CD4-positive, alpha-beta T cell (primary cell): ENCODE measurements around the gene LARGE1. TPM values are rescaled to one million over a fixed set of nuclear protein-coding genes. Genes with fewer than 3 reads are reported as not detected.

Experiments used
- ATAC-seq: fragments of 200-7000 bp; cut with Tn5 transposase; one replicate; pipeline ENCODE4 v1.10.0; 2022; ENCODE audit warnings: mild to moderate bottlenecking; ENCODE audit not compliant: poor library complexity
- CTCF ChIA-PET: fragments of 350-600 bp; sonication (Branson Sonifier 250); formaldehyde crosslinking; loops from one replicate; lab custom pipeline; 2021; ENCODE audit warnings: antibody characterized with exemption, inconsistent platforms; lab: Charles Lee
- POLR2A ChIA-PET: fragments of 350-600 bp; sonication (Branson Sonifier 250); formaldehyde crosslinking; loops from one replicate; lab custom pipeline; 2021; ENCODE audit warnings: antibody characterized with exemption, inconsistent platforms; lab: Charles Lee
- DNase-seq, 14 experiments: peaks; one replicate each; pipeline ENCODE4 v3.0.0-alpha.2; 2013 to 2020; ENCODE audit warnings: mixed read lengths in 2 of 14
- H3K27ac ChIP-seq, 2 donors: one replicate each; pipeline versions ENCODE4 v1.5.1 to v1.7.0; 2013; ENCODE audit warnings: low read length in 2 of 2, low read depth in 1 of 2, mild to moderate bottlenecking in 1 of 2
- H3K27me3 ChIP-seq, 2 experiments: 1 replicate in 1 of 2; 2 replicates in 1 of 2; pipeline versions ENCODE4 v1.6.1 to v1.7.0; 2013; ENCODE audit warnings: low read length in 2 of 2, control low read depth in 1 of 2, mild to moderate bottlenecking in 1 of 2, moderate library complexity in 1 of 2; ENCODE audit not compliant: insufficient read depth in 2 of 2, control insufficient read depth in 1 of 2
- H3K36me3 ChIP-seq: one replicate; pipeline ENCODE4 v1.6.1; 2013; ENCODE audit warnings: low read length, control low read depth; ENCODE audit not compliant: insufficient read depth
- H3K4me1 ChIP-seq: one replicate; pipeline ENCODE4 v1.6.1; 2013; ENCODE audit warnings: low read length, control low read depth; ENCODE audit not compliant: insufficient read depth
- H3K4me3 ChIP-seq: one replicate; pipeline ENCODE4 v1.5.1; 2013; ENCODE audit warnings: mild to moderate bottlenecking, low read length, moderate library complexity
- H3K9me3 ChIP-seq, 2 experiments: 1 replicate in 1 of 2; 2 replicates in 1 of 2; pipeline versions ENCODE4 v1.6.1 to v1.7.0; 2013; ENCODE audit warnings: low read length in 2 of 2, mild to moderate bottlenecking in 2 of 2, control low read depth in 1 of 2, moderate library complexity in 1 of 2; ENCODE audit not compliant: control insufficient read depth in 1 of 2, insufficient read depth in 1 of 2
- H3K27ac Mint-ChIP-seq: one replicate; pipeline ENCODE4 v1.8.0; 2020; ENCODE audit warnings: mixed read lengths
- H3K27me3 Mint-ChIP-seq: one replicate; pipeline ENCODE4 v1.8.0; 2021; ENCODE audit warnings: mixed read lengths
- H3K36me3 Mint-ChIP-seq: one replicate; pipeline ENCODE4 v1.8.0; 2021; ENCODE audit warnings: low read depth, mixed read lengths
- H3K4me1 Mint-ChIP-seq: one replicate; pipeline ENCODE4 v1.8.0; 2021; ENCODE audit warnings: low read depth, mixed read lengths
- H3K4me3 Mint-ChIP-seq: one replicate; pipeline ENCODE4 v1.8.0; 2020; ENCODE audit warnings: mild to moderate bottlenecking, mixed read lengths
- H3K9me3 Mint-ChIP-seq: one replicate; pipeline ENCODE4 v1.8.0; 2020; ENCODE audit warnings: mixed read lengths
- intact Hi-C, 2 experiments: fragments of 100-400 bp; cut with DNase I in 1 of 2; cut with micrococcal nuclease in 1 of 2; formaldehyde crosslinking; loops; one replicate each; pipeline versions ENCODE4 v1.15.1 to v1.9.0; 2023 to 2025; cut with DNase I, micrococcal nuclease
- total RNA-seq, 174 experiments: library from RNA in 2 of 174; stranded (reverse) in 2 of 174; gene quantifications; one replicate each; pipeline ENCODE4 v1.2.3 and lab custom pipeline; 2021 to 2026
- TF ChIP-seq, protein P1 (sequence below): fragments of 200-600 bp; IDR thresholded peaks from one replicate; pipeline ENCODE4 v1.8.0; 2022; ENCODE audit warnings: antibody characterized with exemption, mild to moderate bottlenecking

Gene LARGE1
- total RNA-seq, 2 experiments from 2014 or later: 0.14 to 0.70 TPM

DNA sequence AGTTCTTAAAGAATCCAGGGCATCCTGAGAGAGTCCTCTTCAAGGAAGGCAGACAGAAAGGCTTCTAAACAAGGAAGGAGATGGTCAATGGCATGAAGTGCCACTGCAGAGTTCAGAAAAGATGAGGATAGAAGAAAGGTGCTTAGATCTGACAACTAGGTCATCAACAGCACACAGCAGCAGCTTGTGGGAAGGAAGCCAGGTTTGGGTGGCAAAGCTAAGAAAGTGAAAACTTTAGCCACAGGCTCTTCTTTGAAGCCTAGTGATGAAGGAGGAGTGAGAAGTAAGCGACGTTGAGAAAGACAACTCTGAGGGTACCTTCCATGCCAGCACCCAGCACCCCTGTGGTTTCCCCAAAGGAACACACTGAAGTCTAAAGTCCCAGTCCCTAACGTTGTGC lies 92.0 kb downstream of the LARGE1 start:
- ATAC-seq (no peak), DNase-seq (no peak)
- TF ChIP-seq, protein P1, sequence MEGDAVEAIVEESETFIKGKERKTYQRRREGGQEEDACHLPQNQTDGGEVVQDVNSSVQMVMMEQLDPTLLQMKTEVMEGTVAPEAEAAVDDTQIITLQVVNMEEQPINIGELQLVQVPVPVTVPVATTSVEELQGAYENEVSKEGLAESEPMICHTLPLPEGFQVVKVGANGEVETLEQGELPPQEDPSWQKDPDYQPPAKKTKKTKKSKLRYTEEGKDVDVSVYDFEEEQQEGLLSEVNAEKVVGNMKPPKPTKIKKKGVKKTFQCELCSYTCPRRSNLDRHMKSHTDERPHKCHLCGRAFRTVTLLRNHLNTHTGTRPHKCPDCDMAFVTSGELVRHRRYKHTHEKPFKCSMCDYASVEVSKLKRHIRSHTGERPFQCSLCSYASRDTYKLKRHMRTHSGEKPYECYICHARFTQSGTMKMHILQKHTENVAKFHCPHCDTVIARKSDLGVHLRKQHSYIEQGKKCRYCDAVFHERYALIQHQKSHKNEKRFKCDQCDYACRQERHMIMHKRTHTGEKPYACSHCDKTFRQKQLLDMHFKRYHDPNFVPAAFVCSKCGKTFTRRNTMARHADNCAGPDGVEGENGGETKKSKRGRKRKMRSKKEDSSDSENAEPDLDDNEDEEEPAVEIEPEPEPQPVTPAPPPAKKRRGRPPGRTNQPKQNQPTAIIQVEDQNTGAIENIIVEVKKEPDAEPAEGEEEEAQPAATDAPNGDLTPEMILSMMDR: no peak
- no peaks in the 10 kb centered on the region for H3K9me3 Mint-ChIP-seq
- Histone ChIP-seq H3K36me3 (no peaks in the 10 kb centered on the region), H3K27me3 (no peaks in the 10 kb centered on the region), H3K4me1 (no peaks in the 10 kb centered on the region), H3K4me3 (no peak overlapping the region), H3K27ac (no peak overlapping the region), H3K9me3 (peaks cover 0 to 25% of the 10 kb centered on the region in 2 experiments)
- no peaks in the 10 kb centered on the region for H3K36me3 Mint-ChIP-seq
- intact Hi-C loops: no loop called here
- H3K27me3 Mint-ChIP-seq: no peaks in the 10 kb centered on the region
- H3K4me3 Mint-ChIP-seq: no peak overlapping the region
- CTCF ChIA-PET: no interaction called here
- H3K4me1 Mint-ChIP-seq: no peaks in the 10 kb centered on the region
- POLR2A ChIA-PET: no interaction called here
- H3K27ac Mint-ChIP-seq: no peak overlapping the region

DNA sequence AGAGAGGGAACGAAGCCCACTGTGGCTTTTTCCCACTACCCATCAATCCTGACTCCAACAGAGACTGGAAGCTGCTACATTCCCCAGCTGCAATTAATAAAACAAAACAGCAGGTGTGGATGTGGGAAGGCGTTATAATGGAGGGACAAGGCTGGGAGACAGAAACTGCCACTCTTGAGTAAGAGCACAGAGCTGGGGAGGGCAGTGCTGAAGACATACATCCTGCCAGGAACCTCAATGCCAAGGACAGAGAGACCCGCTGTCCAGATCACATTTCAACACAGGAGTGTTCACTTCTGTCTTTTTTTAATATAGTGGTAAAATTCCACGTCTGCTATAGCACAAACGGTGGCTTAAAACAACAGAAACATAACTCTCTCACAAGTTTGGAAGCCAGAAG lies 94.5 kb downstream of the LARGE1 start:
- Mint-ChIP-seq H3K27me3 (no peaks in the 10 kb centered on the region), H3K4me1 (no peaks in the 10 kb centered on the region), H3K27ac (no peak overlapping the region), H3K9me3 (no peaks in the 10 kb centered on the region), H3K36me3 (no peaks in the 10 kb centered on the region), H3K4me3 (no peak overlapping the region)
- ChIA-PET CTCF (no interaction called here), POLR2A (no interaction called here)
- TF ChIP-seq, protein P1: no peak
- Histone ChIP-seq H3K4me3 (no peak overlapping the region), H3K9me3 (peaks cover 0 to 8% of the 10 kb centered on the region in 2 experiments), H3K27ac (no peak overlapping the region), H3K27me3 (no peaks in the 10 kb centered on the region), H3K4me1 (no peaks in the 10 kb centered on the region), H3K36me3 (no peaks in the 10 kb centered on the region)
- intact Hi-C loops: no loop called here
- DNase-seq: no peak
- no peak for ATAC-seq

- intact Hi-C loops: no loop called here
- H3K36me3 Mint-ChIP-seq: no peaks in the 10 kb centered on the region
- no peaks in the 10 kb centered on the region for H3K27me3 Mint-ChIP-seq
- TF ChIP-seq, protein P1: no peak
- no peaks in the 10 kb centered on the region for H3K36me3 ChIP-seq
- H3K4me3 ChIP-seq: no peak overlapping the region
- H3K27ac Mint-ChIP-seq: no peak overlapping the region
- ChIA-PET CTCF (no interaction called here), POLR2A (no interaction called here)
- H3K4me3 Mint-ChIP-seq: no peak overlapping the region
- DNase-seq (no peak), ATAC-seq (no peak)
- H3K9me3 Mint-ChIP-seq: no peaks in the 10 kb centered on the region
- H3K9me3 ChIP-seq: peaks cover 0 to 5% of the 10 kb centered on the region in 2 experiments
- no peaks in the 10 kb centered on the region for H3K27me3 ChIP-seq
- no peaks in the 10 kb centered on the region for H3K4me1 Mint-ChIP-seq
- H3K4me1 ChIP-seq: no peaks in the 10 kb centered on the region
- H3K27ac ChIP-seq: no peak overlapping the region
Measured at GRCh38 chr22:33823552-33823951, 96.7 kb downstream of the LARGE1 start.
